Stimulated activated CD4-positive, alpha-beta T cell treated with anti-CD3 and anti-CD28 coated beads, Interleukin-4, amount 100 ng/mL, for 24 hours (primary cell): ENCODE results near the gene COL6A5.
"Not testable (repeated sequence)": the region's sequence is repeated elsewhere in the genome, so short reads cannot be mapped to it uniquely, and the experiment has no call there.

Experiments used
- DNase-seq: peaks from one replicate; pipeline ENCODE4 v3.0.0-alpha.2; 2020

Gene COL6A5, protein sequence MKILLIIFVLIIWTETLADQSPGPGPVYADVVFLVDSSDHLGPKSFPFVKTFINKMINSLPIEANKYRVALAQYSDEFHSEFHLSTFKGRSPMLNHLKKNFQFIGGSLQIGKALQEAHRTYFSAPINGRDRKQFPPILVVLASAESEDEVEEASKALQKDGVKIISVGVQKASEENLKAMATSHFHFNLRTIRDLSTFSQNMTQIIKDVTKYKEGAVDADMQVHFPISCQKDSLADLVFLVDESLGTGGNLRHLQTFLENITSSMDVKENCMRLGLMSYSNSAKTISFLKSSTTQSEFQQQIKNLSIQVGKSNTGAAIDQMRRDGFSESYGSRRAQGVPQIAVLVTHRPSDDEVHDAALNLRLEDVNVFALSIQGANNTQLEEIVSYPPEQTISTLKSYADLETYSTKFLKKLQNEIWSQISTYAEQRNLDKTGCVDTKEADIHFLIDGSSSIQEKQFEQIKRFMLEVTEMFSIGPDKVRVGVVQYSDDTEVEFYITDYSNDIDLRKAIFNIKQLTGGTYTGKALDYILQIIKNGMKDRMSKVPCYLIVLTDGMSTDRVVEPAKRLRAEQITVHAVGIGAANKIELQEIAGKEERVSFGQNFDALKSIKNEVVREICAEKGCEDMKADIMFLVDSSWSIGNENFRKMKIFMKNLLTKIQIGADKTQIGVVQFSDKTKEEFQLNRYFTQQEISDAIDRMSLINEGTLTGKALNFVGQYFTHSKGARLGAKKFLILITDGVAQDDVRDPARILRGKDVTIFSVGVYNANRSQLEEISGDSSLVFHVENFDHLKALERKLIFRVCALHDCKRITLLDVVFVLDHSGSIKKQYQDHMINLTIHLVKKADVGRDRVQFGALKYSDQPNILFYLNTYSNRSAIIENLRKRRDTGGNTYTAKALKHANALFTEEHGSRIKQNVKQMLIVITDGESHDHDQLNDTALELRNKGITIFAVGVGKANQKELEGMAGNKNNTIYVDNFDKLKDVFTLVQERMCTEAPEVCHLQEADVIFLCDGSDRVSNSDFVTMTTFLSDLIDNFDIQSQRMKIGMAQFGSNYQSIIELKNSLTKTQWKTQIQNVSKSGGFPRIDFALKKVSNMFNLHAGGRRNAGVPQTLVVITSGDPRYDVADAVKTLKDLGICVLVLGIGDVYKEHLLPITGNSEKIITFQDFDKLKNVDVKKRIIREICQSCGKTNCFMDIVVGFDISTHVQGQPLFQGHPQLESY (N-terminal part only)

DNA sequence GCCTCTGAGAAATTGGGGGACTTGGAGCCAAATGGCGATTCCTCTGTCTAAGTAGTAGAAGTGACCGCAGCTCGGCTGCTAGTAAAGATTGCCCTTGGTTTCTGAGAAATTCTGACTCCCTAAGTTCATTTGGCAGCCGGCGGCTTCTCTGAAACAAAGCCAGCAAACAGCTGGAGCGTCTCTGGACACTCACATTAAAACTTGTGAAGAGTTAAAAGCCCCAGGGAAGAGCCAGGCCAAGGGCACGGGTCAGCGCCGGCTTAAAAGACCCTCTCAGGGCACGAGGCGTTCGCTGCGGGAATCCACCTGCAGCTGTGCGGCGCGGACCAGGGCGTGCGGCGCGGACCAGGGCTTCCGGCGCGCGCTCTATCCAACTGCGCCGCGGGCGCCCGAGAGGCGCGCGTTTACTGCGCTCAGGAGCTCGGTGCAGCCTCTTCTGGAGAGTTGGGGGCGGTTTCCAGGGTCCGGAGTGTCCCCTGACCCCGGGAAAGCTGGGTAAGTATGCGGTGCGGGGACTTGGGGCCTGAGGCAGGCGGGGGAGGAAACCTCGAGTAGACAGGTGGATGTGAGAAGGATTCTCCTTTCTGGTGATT lies at the start of gene COL6A5:
COL6A5 (plus strand) TSS at position 186 of the 593 bp plus-strand sequence. CDS start 27,967 bp downstream, outside the sequence.
- DNase-seq: no peak

- DNase-seq: no peak
Observed at GRCh38 chr3:130299531-130299930, 45.9 kb upstream of the COL6A5 start.

DNA sequence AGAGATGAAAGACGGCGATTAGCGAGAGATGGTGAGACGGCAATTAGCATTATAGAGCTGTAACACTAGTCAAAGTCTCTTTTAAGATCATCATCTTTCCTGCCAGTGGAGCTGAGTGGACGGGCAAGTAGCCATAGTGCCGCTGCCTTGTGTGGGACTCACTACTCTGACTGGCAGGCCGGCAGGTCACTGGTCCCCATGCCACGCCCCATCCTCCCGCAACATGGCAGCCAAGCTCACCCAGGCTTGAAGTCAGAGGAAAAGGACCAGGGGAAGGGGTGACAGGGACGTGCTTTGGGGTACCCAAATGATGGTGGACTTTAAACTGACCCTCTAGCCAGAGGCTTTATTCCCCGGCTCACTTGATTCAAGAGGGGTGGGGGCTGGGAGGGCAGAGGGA lies 44.6 kb upstream of the COL6A5 start:
- DNase-seq: no peak

GRCh38 chr3:130310109-130310508 lies 35.4 kb upstream of the COL6A5 start:
- DNase-seq: no peak

DNA sequence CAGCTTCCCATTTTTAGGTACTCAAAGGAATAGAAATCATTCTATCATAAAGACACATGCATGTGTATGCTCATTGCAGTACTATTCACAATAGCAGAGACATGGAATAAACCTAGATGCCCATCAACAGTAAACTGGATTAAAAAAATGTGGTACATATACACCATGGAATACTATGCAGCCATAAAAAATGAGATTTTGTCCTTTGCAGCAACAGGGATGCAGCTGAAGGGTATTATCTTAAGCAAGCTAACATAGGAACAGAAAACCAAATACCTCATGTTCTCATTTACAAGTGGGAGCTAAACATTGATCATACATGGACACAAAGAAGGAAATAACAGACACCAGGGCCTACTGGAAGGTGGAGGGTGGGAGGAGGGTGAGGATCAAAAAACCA lies 33.1 kb upstream of the COL6A5 start:
- no peak for DNase-seq

GRCh38 chr3:130316169-130316568 lies 29.3 kb upstream of the COL6A5 start:
- no peak for DNase-seq

- DNase-seq: no peak
Observed at GRCh38 chr3:130323503-130323902, 22.0 kb upstream of the COL6A5 start.

- DNase-seq: no peak
Observed at GRCh38 chr3:130340766-130341165, 4.7 kb upstream of the COL6A5 start.

DNA sequence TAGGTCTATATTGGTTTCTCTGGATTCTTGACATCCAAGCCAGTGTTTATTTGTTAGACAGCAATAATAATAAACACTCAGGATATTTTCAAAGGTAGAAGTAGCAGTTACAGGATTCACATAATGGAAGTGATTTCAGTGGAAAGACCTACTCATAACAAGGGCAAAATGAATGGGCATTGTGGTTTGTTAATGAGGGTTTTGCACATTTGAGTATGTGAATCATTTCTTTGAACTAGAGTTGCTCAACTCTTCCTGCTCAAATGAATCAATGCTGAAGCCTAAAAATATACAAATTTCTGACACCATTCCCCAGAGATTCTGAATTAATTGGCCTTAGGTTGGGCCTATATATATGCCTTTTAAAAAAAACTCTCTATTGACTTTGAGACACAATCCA lies 4.1 kb upstream of the COL6A5 start:
- DNase-seq: no peak

DNA sequence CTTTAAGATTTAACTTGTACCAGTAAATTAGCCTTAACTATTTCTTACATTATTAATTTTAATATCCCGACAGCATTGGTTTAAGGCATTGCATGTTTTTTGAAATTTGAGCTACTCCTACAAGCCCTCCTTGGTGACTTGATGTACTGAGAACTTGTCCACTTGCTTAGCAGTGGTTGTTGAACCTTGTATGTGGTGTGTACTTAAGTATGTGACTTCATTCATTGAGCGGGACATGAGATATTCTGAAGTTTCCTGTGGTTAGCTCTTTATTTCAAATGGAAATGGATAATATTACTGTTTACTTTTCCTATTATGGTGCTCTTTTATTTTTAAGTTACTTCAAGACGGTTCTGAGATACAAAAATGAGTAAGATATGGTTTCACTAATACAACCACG lies 3.6 kb upstream of the COL6A5 start:
- no peak for DNase-seq

DNA sequence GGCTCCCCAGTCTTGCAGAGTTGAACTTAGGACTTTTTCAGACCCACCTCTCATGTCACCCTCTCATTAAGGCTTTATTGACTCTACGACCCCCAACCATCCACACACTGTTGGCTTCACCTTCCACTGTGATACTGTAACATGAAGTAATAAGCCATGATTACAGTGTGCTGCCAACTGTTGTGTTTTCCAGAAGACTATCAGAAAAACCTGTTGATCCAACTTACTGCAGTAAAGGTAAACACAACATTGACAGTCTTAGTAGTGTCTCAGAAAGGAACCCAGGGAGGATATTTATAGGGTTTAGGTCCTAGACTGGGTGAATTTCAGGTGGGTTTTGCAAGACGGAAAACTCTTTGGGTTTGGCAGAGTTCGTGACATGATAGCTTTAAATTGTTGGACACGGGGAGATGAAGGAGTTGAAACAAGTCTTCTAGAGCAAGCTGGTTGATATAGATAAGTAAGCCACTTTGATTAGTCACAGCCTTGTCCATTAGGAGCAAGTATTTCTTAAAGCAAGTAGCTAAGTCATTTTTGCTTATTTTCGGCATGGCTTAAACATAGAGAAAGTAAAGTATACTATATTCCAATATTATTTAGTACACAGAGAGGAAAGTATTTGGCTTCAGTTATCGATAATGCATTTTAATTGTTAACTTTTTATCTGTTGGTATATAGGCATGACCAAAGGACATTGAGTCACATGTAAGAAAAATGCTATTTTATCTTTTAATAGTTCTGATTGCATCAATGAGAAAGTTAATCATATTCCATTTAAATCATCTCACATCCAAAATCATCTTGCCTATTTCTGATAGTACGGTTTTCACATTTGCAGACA lies 2.4 kb upstream of the COL6A5 start:
- no peak for DNase-seq

- not testable (repeated sequence) for DNase-seq
Observed at GRCh38 chr3:130348258-130348657, 2.8 kb downstream of the COL6A5 start.

GRCh38 chr3:130354430-130354829 lies 9.0 kb downstream of the COL6A5 start:
- no peak for DNase-seq

GRCh38 chr3:130374033-130374432 lies 28.6 kb downstream of the COL6A5 start:
- no peak for DNase-seq

DNA sequence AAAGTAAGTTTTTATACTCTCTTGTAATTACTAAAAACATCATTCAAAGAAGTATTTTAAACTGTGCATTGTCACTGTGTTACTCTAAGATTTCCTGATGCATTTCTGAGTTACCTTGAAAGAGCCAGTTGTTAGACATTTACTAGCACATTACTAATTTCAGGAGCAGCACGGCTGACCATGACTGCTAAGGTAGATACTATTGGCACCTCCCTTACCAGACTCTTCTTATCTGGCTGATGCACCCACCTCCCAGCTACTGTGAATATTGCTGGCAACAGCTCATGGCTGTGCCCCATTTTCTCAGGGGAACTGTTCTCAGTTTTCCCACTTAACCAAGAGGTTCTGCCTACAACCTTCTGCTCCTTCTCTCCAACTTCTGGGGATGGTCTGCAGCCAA lies 29.4 kb downstream of the COL6A5 start:
- DNase-seq: no peak

GRCh38 chr3:130377960-130378676 lies 32.6 kb downstream of the COL6A5 start:
- DNase-seq: no peak

- no peak for DNase-seq
Observed at GRCh38 chr3:130378677-130379191, 33.3 kb downstream of the COL6A5 start.

DNA sequence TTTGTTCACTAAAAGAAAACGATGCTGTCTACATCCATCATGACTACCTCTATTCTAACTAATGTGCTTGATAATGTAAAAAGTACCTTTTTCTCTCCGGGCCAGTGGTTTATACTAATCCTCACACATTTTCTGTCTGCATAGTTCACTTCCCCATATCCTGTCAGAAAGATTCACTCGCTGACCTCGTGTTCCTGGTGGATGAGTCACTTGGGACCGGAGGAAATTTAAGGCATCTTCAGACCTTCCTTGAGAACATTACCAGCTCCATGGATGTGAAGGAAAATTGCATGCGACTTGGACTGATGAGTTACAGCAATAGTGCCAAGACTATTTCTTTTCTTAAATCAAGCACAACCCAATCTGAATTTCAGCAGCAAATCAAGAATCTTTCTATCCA lies 33.8 kb downstream of the COL6A5 start:
- no peak for DNase-seq

DNA sequence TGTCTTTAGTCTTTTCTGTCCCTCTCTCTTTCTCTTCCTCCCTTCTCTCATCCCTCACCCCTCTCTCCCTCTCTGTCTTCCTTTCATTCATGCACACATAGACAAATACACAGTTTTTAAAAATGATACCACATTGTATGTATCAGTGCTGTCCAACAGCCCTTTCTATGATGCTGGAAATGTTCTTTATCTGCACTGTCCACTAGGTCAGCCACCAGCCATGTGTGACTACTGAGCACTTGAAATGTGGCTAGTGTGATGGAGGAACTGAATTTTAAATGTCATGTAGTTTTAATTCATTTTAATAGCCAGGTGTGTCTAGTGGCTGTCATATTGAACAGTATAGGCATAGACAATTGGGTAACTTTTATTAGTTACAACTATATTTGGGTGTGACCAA lies 34.9 kb downstream of the COL6A5 start:
- no peak for DNase-seq

DNA sequence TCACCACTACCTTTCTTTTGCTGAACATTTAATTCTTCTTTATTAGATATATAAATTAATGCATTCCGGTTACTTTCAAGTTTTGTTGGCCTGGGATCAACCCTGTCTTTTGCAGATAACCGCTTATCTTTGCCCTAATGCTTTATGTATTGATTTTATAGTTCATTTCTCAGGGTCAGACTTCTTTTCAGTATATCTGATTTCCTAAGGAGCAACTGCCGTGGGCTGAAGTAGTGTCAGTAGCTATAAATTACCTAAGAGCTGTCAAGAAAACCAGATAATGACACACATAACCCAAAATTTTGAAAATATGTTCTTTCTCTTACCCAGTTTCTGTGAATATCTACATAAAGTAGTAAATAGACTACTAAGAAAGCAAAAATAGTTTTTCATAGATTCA lies 38.0 kb downstream of the COL6A5 start:
- no peak for DNase-seq

DNA sequence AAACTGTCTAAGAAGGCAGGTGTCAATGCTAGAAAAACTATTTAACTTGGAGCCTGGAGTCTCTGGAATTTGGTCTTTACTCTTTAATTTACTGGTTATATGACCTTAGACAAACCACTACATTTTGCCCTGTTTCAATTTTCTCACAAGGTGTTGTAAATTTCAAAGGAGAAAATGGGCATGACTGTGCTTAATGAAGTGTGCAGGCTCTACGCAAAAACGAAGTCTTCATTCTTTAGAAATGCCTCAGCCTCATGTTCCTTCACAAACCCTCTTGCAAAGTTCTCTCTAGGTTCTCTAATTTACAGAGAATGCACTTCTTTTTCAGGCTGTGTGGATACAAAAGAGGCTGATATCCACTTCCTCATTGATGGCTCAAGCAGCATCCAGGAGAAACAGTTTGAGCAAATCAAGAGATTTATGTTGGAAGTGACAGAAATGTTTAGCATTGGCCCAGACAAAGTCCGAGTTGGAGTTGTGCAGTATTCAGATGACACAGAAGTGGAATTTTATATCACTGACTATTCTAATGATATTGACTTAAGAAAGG lies 39.1 kb downstream of the COL6A5 start:
- no peak for DNase-seq
